ENCODE results near the gene RAC2. TPM values are rescaled to one million over a fixed set of nuclear protein-coding genes. Genes with fewer than 3 reads are reported as not detected.

Gene RAC2
- total RNA-seq, 4 donors from 2014 or later: 10.0 to 124 (median 20.6) TPM

GRCh38 chr22:37184380-37184755 lies 59.7 kb downstream of the RAC2 start:
- Histone ChIP-seq H3K4me3 (no peak overlapping the region), H3K9me3 (no peaks in the 10 kb centered on the region), H3K36me3 (no peaks in the 10 kb centered on the region), H3K27me3 (no peaks in the 10 kb centered on the region), H3K27ac (no peak overlapping the region), H3K4me1 (peaks cover 0 to 36% (median 8%) of the 10 kb centered on the region in 4 donors)
- DNase-seq: peak in 2 of 3 donors; percentile 40 to 43
- TF ChIP-seq POLR2A (IDR thresholded peaks at IDR 0.05) (no peak), CTCF (IDR thresholded peaks at IDR 0.05) (no peak)

- TF ChIP-seq POLR2A (IDR thresholded peaks at IDR 0.05): no peak
- TF ChIP-seq CTCF (IDR thresholded peaks at IDR 0.05): no peak
- Histone ChIP-seq H3K9me3 (no peaks in the 10 kb centered on the region), H3K27me3 (no peaks in the 10 kb centered on the region), H3K36me3 (no peaks in the 10 kb centered on the region), H3K27ac (peak overlapping the region in 1 of 4 donors; percentile 10), H3K4me3 (no peak overlapping the region), H3K4me1 (peaks cover 0 to 41% (median 11%) of the 10 kb centered on the region in 4 donors)
- peak in 2 of 3 donors; percentile 37 to 45 for DNase-seq
Measured at GRCh38 chr22:37183432-37184379, 60.4 kb downstream of the RAC2 start.

GRCh38 chr22:37182949-37183245 lies 61.2 kb downstream of the RAC2 start:
- H3K9me3 ChIP-seq: no peaks in the 10 kb centered on the region
- peak in 1 of 3 donors; percentile 22 for DNase-seq
- no peaks in the 10 kb centered on the region for H3K27me3 ChIP-seq
- H3K27ac ChIP-seq: no peak overlapping the region
- peaks cover 0 to 41% (median 10%) of the 10 kb centered on the region in 4 donors for H3K4me1 ChIP-seq
- TF ChIP-seq POLR2A (IDR thresholded peaks at IDR 0.05): no peak
- no peak for TF ChIP-seq CTCF (IDR thresholded peaks at IDR 0.05)
- no peak overlapping the region for H3K4me3 ChIP-seq
- no peaks in the 10 kb centered on the region for H3K36me3 ChIP-seq

- Histone ChIP-seq H3K4me1 (peaks cover 0 to 41% (median 10%) of the 10 kb centered on the region in 4 donors), H3K36me3 (no peaks in the 10 kb centered on the region), H3K27ac (no peak overlapping the region), H3K9me3 (no peaks in the 10 kb centered on the region), H3K4me3 (no peak overlapping the region), H3K27me3 (no peaks in the 10 kb centered on the region)
- no peak for TF ChIP-seq POLR2A (IDR thresholded peaks at IDR 0.05)
- no peak for TF ChIP-seq CTCF (IDR thresholded peaks at IDR 0.05)
- DNase-seq: peak in 2 of 3 donors; percentile 37 to 45
Measured at GRCh38 chr22:37182101-37182948, 61.7 kb downstream of the RAC2 start.

- H3K27me3 ChIP-seq: no peaks in the 10 kb centered on the region
- H3K27ac ChIP-seq: no peak overlapping the region
- H3K4me3 ChIP-seq: no peak overlapping the region
- no peaks in the 10 kb centered on the region for H3K36me3 ChIP-seq
- peaks cover 0 to 41% (median 11%) of the 10 kb centered on the region in 4 donors for H3K4me1 ChIP-seq
- DNase-seq: no peak
- TF ChIP-seq CTCF (IDR thresholded peaks at IDR 0.05) (no peak), POLR2A (IDR thresholded peaks at IDR 0.05) (no peak)
- H3K9me3 ChIP-seq: no peaks in the 10 kb centered on the region
Measured at GRCh38 chr22:37181681-37182080, 62.4 kb downstream of the RAC2 start.

All from Peyer's patch (tissue), 4 donors.